GM18520 (cell line): Measurements from ENCODE around the gene SPATA4.
A peak's percentile ranks its signal among the peaks of the same experiment; 100 is the strongest.

Experiments
- ATAC-seq: cut with Tn5 transposase; IDR thresholded peaks from one replicate; pipeline ENCODE4 v1.9.1; 2021; ENCODE audit not compliant: unreplicated experiment

SPATA4 gene

DNA sequence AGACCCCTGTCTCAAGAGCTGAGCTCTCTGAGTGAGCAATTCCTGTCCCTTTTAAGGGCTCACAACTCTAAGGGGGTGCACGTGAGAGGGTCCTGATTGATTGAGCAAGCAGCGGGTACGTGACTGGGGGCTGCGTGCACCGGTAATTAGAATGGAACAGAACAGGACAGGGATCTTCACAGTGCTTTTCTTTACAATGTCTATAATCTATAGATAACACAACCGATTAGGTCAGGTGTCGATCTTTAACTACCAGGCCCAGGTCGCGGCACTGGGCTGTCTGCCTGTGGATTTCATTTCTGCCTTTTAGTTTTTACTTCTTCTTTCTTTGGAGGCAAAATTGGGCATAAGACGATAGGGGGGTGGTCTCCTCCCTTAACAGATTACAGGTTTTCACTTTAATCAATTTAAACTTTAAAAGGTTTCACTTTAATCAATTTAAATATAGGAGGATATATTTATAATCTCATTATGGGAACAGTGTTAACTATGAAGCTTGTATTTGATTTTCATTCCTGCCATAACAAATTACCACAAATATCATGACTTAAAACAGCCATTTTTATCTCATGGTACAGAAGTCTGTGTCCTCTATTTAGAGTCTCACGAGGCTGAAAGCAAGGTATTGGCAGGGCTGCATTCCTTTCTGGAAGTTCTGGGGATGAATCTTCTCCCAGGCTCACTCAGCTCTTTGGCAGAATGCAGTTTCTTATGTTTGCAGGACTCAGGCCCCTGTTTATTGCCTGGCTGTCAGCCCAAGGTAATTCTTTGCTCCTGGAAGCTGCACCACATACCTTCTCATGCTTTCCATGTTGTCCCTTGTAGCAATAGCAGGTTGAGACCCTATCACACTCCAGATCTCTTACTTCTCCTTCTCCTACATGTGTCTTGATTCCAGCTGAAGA is 5.2 kb downstream of the SPATA4 start:
- ATAC-seq, result no peak

DNA sequence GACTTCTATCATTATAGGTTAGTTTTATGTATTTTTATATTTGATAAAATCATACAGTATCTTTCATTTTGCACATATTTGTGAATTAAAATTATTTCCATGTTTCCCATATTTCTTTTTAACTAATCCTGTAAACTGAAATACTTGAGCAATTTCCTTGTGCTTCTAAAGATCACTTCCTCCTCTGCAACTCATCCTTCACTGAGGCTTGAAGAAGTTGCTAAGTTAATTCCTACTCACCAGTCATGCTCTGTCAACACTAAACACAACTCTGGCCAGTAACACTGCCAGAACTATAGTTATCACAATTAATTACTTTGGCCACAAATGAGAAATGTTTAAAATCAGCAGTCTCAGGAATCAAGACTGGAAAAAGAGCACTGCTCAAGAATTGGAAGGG is 6.7 kb downstream of the SPATA4 start:
- no peak for ATAC-seq

DNA sequence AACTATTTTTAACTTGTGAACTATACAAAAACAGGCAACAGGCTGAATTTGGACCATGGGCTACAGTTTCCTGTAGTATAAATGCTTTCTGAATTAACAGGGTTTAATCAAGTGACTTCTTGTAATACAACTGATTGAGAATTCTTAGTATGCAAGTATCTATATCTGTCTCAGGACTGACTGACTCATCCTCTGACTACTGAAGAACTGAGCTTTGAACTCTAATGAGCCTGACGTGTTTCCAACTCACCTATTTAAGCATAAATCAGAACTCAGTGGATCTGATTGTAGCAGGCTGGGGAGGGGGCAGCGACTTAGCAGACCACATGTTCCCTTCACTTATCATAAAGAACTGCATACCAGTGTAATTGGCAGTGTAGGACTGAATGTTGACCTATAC is 7.8 kb downstream of the SPATA4 start:
- ATAC-seq, result peak; percentile 39

DNA sequence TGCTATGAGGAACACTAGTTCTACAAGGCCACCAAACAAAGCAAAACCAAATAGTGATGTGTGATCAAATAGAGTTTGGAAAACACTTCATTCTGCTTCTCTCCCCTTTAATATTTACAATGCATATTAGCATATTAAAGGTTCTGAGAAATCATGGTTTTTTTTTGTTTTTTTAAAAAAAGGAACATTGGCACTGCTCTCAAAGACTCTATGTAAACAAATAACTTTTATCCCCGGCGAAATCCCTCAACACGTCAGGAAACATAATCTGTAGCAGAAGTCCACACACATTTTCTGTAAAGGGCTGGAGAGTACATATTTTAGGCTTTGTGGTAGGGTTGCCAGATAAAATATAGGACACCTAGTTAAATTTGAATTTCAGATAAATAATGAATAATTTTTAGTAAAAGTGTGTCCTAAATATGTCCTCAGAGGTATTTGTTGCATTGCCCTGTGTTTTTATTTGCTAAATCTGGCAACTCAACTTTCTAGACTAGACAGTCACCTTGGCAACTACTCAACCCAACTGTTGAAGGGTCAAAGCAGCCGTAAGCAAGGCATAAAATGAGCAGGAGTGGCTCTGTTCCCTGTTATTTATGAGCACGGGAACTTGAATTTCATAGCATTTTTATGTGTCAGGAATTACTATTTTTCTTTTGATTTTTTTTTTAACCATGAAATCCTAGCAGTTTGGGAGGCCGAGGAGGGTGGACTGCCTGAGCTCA is 8.6 kb downstream of the SPATA4 start:
- ATAC-seq, result no peak

DNA sequence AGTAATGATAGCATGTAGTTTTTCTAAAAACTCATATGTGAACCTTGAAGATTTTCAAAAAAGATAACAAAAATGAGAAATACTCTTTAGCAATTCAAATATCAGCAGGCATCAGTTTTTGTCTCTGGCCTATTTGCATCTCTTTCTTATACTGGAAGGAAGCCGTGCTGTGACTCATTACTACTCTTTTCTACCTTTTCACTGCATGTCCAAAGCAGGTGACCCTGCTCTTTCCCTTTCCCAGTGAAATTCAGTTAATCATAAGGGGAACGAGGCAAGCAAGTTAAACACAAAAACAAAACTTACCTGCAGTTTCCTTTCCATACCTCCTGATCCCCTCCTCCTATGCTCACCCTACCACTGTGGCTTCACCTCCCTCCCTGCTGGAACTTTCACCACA is 9.3 kb downstream of the SPATA4 start:
- ATAC-seq, result peak; percentile 60

DNA sequence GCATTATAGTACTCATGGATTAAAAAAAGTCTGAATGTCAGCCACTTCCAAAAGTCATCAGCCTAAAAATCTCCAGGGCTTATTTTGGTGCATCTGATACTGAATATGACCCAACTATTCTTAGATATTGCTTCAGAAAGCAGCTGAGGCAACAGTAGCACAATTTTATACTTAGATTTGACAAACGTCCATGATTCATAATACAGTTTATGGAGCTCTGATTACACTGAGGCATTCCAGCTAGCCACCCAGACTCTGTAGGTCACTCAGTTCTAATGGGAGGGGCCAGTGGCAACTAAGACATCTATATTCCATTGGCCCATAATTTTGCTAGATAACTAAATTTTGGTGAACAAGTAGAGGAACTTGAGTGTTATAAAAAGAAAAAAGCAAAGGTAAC is 10.3 kb downstream of the SPATA4 start:
- ATAC-seq, result no peak

DNA sequence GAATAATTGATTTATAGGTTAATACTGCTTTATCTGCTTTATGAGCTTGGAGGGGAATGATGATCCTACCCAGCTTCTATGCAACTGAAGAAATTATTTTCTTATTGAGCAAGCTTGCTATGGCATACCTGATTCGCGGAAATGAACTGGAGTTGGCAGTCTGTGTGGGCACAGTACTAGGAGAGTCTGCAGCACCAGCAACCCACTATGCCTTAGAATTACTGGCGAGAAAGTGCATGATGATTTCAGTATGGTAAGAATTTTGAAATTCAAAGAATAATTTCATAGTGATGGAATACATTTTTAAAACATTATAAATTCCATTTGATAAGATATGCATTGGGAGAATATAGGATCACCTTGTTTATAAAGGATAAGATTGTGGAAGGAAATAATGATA is 32.3 kb downstream of the SPATA4 start:
- ATAC-seq, result no peak

DNA sequence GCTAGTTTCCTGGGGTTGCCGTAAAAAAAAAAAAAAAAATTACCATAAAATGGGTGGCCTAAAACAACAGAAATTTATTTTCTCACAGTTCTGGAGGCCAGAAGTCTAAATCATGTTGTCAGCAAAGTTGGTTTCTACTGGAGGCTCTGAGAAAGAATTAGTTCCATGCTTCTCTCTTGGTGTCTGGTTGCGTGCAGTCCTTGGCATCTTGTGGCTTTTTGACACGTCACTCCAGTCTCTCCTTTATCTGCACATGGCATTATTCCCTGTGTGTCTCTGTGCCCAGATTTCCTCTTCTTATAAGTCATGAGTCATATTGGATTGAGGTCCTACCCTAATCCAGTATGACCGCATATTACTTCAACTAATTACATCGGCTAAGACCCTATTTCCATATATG is 38.7 kb downstream of the SPATA4 start:
- ATAC-seq, result no peak

DNA sequence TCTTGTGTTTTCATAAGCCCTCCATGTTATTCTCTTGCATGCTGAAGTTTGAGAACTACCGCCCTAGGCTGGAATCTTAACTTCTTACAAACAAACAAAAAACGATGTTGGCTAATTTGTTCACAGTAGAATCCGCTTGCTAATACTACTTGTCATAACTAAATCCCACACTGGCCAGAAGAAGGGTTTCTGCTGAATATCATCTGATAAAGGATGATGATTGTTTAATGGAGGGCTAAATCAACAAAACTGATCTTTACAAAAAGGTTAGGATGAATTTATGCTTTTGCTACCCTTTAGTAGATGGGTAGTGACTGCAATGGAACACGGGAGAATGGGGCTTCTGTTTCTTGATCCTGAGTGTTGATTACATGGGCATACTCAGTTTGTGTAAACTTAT is 42.3 kb downstream of the SPATA4 start:
- ATAC-seq, result no peak

DNA sequence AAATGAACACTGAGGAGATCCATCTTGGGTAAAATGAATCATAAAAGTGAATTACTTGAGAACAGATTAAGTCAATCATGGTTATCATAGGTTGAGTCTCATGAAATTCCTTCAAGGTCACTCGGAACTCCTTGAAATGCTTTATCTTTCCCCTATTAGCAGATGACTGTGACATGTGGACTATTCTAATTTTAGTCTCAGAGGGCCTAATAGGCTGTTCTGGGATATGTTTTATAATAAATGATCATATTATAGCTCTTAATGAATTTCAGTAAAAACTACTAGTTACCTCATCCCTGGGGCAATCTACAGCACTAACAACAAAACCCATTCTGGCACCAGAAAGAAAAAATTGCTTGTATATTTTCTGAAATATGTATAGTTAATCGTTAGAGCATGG is 44.7 kb downstream of the SPATA4 start:
- ATAC-seq, result no peak

DNA sequence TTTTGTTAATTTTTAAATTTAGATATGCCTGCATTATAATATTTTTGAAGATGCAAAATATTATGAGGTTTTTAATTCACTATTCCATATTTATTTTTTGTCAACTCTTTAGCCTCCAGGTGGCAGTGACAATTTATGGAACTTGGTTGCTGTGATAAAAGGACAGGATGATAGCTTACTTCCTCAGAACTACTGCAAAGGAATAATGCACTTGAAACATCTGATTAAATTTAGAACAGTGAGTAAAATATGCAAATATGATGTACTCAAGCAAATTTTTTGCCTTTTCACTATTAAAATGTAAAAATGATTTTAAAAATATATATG is 45.1 kb downstream of the SPATA4 start:
- ATAC-seq, result no peak

DNA sequence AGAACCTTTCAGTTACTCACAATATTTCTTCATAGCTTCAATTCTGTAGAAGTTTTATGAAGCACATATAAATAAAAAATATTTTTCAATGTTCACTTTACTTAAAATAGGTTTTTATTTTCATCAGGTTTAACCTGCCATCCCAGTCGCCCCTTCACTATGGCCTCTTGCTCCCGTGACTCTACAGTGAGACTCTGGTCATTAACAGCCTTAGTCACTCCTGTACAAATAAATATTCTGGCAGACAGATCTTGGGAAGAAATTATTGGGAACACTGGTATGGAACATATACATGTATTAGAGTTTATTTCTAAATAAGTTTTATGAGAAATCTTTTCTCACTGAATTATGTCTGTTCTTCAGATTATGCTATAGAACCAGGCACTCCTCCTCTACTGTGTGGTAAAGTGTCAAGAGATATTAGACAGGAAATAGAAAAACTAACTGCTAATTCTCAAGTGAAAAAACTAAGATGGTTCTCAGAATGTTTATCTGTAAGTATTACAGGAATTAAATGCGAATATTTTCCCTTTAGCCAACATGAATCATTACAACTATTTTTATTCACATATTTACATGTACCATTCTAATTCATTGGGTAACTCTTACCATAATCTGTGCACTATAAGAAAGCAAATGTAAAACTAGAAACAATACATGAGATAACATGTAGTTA is 45.6 kb downstream of the SPATA4 start:
- ATAC-seq, result no peak

DNA sequence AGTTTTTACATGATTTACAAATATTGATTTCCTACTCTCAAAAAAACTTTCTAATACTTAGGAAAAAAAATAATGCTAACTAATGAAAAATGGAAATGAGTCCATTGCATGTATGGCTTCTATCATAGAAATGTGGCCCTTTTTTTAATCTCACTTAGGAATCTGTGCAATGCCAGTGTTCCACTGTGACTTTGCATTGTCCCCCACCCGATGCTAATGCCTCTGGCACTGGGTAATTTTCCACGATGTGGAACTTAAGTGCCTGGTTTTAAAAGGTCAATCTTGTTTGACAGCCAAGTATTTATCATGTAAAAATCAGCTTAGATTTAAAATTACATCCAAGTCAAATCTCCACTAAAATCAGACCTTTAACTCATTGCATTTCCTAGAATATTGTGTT is 53.1 kb downstream of the SPATA4 start:
- no peak for ATAC-seq

DNA sequence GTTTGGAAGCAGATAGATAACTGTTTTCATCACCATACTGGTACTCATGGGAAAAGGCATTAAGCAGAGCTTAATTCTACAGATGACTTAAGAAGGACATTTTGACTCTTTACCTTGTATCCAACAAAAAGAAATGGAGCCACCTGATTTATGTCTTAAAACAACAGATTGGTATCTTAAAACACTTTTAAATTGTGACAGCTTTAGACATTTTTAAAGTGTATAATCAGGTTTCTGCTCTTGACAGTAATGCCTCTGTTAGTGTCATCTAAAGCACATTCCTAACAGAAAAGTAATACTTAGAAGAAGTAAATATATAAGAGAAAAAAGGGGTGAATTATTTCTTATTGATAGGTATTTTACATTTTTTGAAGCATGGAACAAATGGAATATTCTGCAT is 55.9 kb downstream of the SPATA4 start:
- no peak for ATAC-seq

DNA sequence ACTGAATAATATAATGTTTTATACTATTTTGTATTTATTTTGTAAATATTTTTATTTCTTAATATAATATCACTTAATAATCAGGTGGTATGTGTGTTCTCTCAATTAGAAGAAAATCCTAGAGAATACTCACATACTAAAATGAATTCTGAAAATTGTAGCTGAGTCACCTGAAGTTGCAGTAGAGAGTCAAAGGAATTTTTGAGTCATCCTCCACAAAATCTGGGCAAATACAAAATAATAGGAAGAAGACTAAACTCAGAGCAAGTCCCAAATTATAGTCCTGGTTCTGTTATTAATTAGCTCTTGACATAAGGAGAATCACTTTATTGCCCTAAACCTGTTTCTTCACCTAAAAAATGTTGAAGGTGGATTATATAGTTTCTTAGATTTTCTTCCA is 57.8 kb downstream of the SPATA4 start:
- ATAC-seq, result no peak

DNA sequence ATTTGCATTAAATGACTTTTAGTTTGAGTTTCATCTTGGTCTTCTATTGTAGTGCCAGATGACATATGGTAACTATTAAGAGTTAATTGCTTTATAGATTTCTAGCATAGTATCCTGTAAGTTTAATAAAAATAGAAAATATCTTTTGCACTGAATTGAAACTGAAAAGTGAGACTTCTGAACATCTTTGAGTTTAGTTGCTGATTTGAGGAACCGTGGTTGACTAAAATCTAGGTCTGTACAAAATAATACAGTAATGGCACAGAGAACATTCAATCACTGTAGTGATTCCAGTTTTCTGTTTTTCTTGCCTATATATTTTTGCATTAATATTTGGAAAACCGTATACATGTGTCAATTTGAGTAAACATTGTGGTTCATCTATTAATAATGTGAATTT is 60.7 kb downstream of the SPATA4 start:
- no peak for ATAC-seq
